WI38 (cell line): Measurements from ENCODE around the gene CPPED1.

Source experiments
- H3K4me3 ChIP-seq: 2 replicates; pipeline ENCODE4 v1.5.1; 2011; ENCODE audit warnings: low read depth, mild to moderate bottlenecking, control low read depth, low read length
- TF ChIP-seq, protein P1 (sequence below): IDR thresholded peaks from 2 replicates; pipeline ENCODE4 v1.5.1; 2012; ENCODE audit warnings: low read depth, mild to moderate bottlenecking, control low read depth, low read length

The CPPED1 gene

DNA sequence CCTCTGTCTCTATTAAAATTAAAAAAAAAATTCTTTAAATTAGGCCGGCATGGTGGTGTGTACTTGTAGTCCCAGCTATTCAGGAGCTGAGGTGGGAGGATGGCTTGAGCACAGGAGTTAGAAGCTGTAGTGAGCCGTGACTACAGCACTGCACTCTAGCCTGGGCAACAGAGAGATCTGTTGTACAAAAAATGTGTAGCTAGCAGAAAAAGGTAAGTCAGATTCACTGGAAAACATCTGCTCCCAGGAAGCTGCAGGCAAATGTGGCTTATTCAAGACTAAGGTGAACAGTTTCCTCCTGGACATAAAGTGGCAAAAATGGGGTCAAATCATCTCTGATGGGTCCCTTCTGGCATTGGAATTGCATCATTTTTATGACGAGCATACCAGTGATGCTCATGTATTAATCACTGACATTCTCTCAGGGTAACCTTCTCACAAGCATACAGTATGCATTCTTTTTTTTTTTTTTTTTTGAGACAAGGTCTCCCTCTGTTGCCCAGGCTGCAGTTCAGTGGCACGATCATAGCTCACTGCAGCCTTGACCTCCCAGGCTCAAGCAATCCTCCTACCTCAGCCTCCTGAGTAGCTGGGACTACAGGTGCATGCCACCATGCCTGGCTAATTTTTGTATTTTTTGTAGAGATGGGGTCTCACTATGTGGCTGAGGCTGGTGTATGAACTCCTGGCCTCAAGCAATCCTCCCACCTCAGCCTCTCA, 48.7 kb downstream of the CPPED1 start:
- TF ChIP-seq, protein P1, sequence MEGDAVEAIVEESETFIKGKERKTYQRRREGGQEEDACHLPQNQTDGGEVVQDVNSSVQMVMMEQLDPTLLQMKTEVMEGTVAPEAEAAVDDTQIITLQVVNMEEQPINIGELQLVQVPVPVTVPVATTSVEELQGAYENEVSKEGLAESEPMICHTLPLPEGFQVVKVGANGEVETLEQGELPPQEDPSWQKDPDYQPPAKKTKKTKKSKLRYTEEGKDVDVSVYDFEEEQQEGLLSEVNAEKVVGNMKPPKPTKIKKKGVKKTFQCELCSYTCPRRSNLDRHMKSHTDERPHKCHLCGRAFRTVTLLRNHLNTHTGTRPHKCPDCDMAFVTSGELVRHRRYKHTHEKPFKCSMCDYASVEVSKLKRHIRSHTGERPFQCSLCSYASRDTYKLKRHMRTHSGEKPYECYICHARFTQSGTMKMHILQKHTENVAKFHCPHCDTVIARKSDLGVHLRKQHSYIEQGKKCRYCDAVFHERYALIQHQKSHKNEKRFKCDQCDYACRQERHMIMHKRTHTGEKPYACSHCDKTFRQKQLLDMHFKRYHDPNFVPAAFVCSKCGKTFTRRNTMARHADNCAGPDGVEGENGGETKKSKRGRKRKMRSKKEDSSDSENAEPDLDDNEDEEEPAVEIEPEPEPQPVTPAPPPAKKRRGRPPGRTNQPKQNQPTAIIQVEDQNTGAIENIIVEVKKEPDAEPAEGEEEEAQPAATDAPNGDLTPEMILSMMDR, result no peak
- H3K4me3 ChIP-seq, result no peak overlapping the region

DNA sequence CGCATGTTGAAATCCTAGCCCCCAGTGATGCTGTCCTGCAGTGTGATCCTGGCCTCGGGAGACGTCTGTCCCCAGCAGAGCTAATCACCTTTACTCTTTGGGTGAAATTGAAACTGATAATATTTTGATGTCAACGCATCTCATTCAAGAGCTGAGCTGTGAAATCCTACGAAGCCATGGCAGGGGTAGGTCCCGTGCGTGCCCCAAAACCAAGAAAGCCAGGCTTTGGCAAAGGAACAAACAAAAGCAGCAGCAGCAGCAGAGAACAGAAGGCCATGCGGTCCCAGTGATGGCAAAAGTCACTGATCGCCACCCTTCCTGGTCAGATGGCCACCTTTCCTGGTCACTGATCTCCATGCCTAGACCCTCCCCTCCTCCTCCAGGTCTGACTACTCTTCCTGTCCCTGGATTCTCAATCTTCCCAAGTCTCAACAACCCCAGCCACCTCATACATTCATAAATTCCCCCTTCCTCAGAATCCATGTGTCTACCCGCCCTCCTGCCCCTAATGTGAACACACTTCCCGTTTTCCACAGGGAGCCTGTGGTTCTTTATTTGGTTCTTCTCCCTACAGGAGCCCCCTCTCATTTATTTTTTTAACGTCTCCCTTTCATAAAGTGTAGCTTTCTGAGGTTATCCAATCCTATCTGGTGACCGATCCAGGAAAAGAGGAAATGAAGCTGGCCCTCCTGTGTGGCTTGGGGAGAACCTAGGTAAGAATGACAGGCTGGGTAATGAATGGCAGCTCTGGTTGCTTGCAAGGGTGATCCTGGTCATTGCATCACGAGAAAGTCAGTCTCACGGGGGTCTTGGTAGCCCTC, 50.3 kb downstream of the CPPED1 start:
- TF ChIP-seq, protein P1, result no peak
- no peak overlapping the region for H3K4me3 ChIP-seq

DNA sequence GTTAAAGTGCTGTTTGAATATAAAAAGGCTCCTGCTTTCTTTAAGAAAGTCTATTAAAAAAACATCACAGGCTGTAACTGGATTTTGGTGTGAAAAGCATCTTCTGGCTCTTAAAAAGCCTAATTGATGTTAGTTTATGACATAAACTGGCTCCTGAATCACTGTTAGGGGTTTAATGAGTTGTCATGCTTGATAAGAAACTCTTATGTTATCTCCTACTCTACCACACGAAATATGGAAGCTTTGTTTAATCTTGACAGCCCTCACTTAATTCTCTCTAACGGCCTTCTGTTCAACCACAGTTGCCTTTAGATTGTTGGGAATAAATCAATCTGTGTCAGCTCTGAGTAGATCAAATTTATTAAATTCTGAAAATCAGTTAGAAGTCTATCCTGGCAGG, 51.5 kb downstream of the CPPED1 start:
- H3K4me3 ChIP-seq, result no peak overlapping the region

DNA sequence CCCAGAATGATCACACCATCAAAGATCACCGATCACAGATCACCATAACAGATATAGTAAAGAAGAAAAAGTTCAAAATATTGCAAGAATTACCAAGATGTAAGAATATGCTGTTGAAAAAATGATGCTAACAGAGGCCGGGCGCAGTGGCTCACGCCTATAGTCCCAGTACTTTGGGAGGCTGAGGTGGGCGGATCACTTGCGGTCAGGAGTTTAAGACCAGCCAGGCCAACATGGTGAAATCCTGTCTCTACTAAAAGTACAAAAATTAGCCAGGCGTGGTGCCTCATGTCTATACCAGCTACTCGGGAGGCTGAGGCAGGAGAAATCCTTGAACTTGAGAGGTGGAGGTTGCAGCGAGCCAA, 53.2 kb downstream of the CPPED1 start:
- no peak overlapping the region for H3K4me3 ChIP-seq
- TF ChIP-seq, protein P1, result no peak

More for the DNA sequence above, 51.5 kb downstream of the CPPED1 start:
- TF ChIP-seq, protein P1, result no peak

DNA sequence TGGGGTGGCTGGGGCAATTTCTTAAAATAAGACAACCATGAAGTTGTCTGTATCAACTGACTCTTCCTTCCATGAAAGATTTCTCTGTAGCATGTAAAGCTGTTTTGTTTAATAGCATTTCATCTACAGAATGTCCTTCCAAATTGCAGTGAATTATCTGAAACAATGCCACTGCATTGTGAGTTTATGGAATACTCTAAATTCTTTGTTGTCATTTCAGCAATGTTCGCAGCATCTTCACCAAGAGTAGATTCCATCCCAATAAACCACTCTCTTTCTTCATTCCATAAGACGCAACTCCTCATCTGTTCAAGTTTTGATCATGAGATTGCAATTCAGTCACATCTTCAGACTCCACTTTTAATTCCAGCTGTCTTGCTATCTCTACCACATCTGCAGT, 54.6 kb downstream of the CPPED1 start:
- no peak overlapping the region for H3K4me3 ChIP-seq
- TF ChIP-seq, protein P1, result no peak

DNA sequence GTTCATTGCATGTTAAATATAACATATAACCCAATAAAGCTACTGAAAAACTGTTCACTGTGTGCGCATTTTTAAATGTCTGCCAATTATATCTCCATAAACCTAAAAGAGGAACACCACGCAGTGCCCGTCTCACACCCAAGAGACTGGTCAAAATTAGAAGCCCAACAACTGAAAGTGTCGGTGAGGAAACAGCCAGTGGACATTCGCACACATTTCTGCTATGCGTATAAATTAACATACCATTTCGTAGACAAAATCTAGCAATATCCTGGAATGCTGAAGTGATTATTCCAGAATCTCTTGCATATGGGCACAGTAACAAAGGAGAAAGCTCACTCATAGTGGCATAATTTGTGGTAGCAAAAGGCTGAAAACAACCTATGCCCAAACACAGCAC, 55.9 kb downstream of the CPPED1 start:
- TF ChIP-seq, protein P1, result no peak
- no peak overlapping the region for H3K4me3 ChIP-seq

DNA sequence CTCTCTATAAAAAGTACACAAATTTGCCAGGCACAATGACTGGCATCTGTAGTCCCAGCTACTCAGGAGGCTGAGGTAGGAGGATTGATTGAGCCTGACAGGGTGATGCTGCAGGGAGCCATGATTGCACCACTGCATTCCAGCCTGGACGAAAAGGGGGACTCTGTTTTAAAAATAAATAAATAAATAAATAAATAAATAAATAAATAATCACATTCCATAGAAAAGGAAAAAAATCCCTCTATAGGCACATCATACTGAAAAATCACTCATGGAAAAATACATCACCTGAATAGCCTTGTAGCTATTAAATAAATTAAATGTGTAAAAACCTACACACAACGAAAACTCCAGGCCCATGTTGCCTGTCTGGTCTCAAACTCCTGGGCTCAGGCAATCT, 56.4 kb downstream of the CPPED1 start:
- no peak overlapping the region for H3K4me3 ChIP-seq
- TF ChIP-seq, protein P1, result no peak
